ENCODE results near the gene USP53. TPM values are rescaled to one million over a fixed set of nuclear protein-coding genes. Genes with fewer than 3 reads are reported as not detected.

USP53 gene
- total RNA-seq, 1 experiment from 2014 or later = 31.0 TPM

DNA sequence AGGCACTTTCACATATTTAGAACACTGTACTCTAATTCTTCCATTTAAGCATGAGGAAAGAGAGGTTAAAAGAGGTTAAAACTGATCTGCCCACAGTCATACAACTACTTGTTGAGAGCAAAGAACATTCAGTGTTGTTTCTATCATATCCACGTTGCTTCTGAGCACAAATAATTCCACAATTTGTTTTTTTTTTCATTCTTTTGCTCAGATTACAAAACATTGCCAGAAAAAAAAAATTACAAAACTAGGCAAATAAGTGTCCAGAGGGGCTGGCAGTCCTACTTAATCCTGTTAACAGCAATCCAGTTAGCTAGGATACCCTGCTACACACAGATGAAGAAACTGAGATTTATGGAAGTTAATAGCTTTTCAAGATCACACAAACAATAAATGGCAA lies 6.3 kb upstream of the USP53 start:
- intact Hi-C loops (cut with micrococcal nuclease; ENCODE audit: unreplicated experiment) = no loop called here
- peaks cover 7% of the 10 kb centered on the region for H3K36me3 Mint-ChIP-seq (ENCODE audit: insufficient read depth, unreplicated experiment)
- H3K4me3 Mint-ChIP-seq (ENCODE audit: low read depth, unreplicated experiment) = no peak overlapping the region
- DNase-seq = no peak
- CTCF ChIA-PET = no interaction called here
- H3K4me1 Mint-ChIP-seq (ENCODE audit: low read depth, unreplicated experiment) = peaks cover 25% of the 10 kb centered on the region
- TF ChIP-seq, protein P1, sequence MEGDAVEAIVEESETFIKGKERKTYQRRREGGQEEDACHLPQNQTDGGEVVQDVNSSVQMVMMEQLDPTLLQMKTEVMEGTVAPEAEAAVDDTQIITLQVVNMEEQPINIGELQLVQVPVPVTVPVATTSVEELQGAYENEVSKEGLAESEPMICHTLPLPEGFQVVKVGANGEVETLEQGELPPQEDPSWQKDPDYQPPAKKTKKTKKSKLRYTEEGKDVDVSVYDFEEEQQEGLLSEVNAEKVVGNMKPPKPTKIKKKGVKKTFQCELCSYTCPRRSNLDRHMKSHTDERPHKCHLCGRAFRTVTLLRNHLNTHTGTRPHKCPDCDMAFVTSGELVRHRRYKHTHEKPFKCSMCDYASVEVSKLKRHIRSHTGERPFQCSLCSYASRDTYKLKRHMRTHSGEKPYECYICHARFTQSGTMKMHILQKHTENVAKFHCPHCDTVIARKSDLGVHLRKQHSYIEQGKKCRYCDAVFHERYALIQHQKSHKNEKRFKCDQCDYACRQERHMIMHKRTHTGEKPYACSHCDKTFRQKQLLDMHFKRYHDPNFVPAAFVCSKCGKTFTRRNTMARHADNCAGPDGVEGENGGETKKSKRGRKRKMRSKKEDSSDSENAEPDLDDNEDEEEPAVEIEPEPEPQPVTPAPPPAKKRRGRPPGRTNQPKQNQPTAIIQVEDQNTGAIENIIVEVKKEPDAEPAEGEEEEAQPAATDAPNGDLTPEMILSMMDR (IDR thresholded peaks at IDR 0.05; ENCODE audit: unreplicated experiment) = no peak
- no peaks in the 10 kb centered on the region for H3K27me3 Mint-ChIP-seq (ENCODE audit: unreplicated experiment)
- no TSS peak for BruUV-seq (replicated peaks)
- H3K9me3 Mint-ChIP-seq (ENCODE audit: low read depth, unreplicated experiment) = no peaks in the 10 kb centered on the region
- no peak overlapping the region for H3K27ac Mint-ChIP-seq (ENCODE audit: unreplicated experiment)

DNA sequence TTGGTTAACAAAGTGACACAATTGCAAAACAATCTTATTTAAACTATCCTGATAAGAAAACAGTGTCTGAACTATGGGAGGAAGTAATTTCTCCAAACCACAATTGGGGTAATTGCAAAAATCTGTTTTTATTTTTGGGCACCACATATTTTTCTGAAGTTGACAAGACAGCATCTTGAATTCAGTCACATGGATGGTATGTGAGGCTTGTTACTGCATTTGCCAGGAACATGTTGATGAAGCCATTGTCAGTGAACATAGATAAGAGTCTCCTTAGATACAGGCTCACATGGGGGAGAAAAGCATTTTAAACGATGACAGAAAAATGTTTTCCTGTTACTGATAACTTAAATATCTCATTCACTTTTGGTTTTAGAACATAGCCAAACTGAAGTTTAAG lies 5.5 kb upstream of the USP53 start:
- no peaks in the 10 kb centered on the region for H3K9me3 Mint-ChIP-seq (ENCODE audit: low read depth, unreplicated experiment)
- H3K27me3 Mint-ChIP-seq (ENCODE audit: unreplicated experiment) = no peaks in the 10 kb centered on the region
- H3K27ac Mint-ChIP-seq (ENCODE audit: unreplicated experiment) = no peak overlapping the region
- TF ChIP-seq, protein P1 (IDR thresholded peaks at IDR 0.05; ENCODE audit: unreplicated experiment) = no peak
- no peak for DNase-seq
- H3K4me1 Mint-ChIP-seq (ENCODE audit: low read depth, unreplicated experiment) = peaks cover 30% of the 10 kb centered on the region
- BruUV-seq (replicated peaks) = no TSS peak
- CTCF ChIA-PET = no interaction called here
- H3K4me3 Mint-ChIP-seq (ENCODE audit: low read depth, unreplicated experiment) = no peak overlapping the region
- intact Hi-C loops (cut with micrococcal nuclease; ENCODE audit: unreplicated experiment) = no loop called here
- peaks cover 15% of the 10 kb centered on the region for H3K36me3 Mint-ChIP-seq (ENCODE audit: insufficient read depth, unreplicated experiment)

DNA sequence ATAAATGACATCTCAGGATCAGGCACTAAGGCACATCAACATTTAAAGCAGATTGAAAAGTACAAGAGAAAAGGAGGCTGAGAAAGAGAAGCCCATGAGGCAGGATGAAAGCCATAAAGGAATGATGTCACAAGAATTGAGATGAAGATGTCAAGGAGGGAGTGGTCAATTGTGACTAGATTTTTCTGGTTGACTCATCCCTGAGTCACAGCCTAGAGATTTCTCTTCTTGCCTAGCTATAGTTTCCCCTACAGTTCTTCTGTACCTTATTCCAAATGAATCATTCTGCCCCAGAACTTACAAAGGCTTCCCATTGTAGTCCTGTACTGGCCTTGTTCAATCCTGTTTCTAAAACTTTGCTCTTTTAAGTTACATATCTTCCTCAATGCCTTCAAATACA lies 3.4 kb upstream of the USP53 start:
- intact Hi-C loops (cut with micrococcal nuclease; ENCODE audit: unreplicated experiment) = no loop called here
- CTCF ChIA-PET = interaction anchor here (0.6 to 1.3 kb wide), 2 partner anchors 31 to 107 kb away, joined by 3 read pairs; no protein-coding TSS in a partner anchor
- Mint-ChIP-seq H3K4me1 (ENCODE audit: low read depth, unreplicated experiment) (peaks cover 30% of the 10 kb centered on the region), H3K4me3 (ENCODE audit: low read depth, unreplicated experiment) (no peak overlapping the region), H3K36me3 (ENCODE audit: insufficient read depth, unreplicated experiment) (peaks cover 36% of the 10 kb centered on the region), H3K27me3 (ENCODE audit: unreplicated experiment) (no peaks in the 10 kb centered on the region), H3K27ac (ENCODE audit: unreplicated experiment) (peak overlapping the region; percentile 74), H3K9me3 (ENCODE audit: low read depth, unreplicated experiment) (no peaks in the 10 kb centered on the region)
- TF ChIP-seq, protein P1 (IDR thresholded peaks at IDR 0.05; ENCODE audit: unreplicated experiment) = no peak
- DNase-seq = peak; percentile 18
- no TSS peak for BruUV-seq (replicated peaks)

DNA sequence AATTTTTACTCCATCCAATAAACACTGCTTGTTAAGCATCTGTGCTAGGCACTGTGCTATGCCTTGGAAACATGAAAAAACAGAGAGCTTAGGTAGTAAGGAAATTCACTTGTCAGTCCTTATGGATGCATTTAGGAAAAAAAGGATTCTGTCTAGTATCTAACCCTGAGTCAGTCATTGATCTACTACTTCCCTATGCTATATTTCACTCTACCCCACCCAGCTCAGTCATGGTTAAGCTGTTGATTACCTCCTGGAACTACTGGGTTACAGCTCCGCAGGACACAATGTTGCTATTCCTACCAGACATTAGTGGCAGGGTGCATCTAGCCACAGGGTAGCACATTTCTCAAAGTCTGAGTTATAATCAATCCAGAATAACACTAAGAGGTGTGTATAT lies 2.9 kb upstream of the USP53 start:
- H3K27ac Mint-ChIP-seq (ENCODE audit: unreplicated experiment) = peak overlapping the region; percentile 74
- no peaks in the 10 kb centered on the region for H3K27me3 Mint-ChIP-seq (ENCODE audit: unreplicated experiment)
- peaks cover 41% of the 10 kb centered on the region for H3K36me3 Mint-ChIP-seq (ENCODE audit: insufficient read depth, unreplicated experiment)
- CTCF ChIA-PET = interaction anchor here (1.3 kb wide), 1 partner anchor 107 kb away, joined by 3 read pairs; no protein-coding TSS in a partner anchor
- no peak for DNase-seq
- H3K4me1 Mint-ChIP-seq (ENCODE audit: low read depth, unreplicated experiment) = peaks cover 30% of the 10 kb centered on the region
- no peak overlapping the region for H3K4me3 Mint-ChIP-seq (ENCODE audit: low read depth, unreplicated experiment)
- H3K9me3 Mint-ChIP-seq (ENCODE audit: low read depth, unreplicated experiment) = no peaks in the 10 kb centered on the region
- intact Hi-C loops (cut with micrococcal nuclease; ENCODE audit: unreplicated experiment) = no loop called here
- TF ChIP-seq, protein P1 (IDR thresholded peaks at IDR 0.05; ENCODE audit: unreplicated experiment) = no peak
- BruUV-seq (replicated peaks) = no TSS peak
